Gastrocnemius medialis (tissue), 4 donors: ENCODE data around the gene HAPLN2. TPM values are rescaled to one million over a fixed set of nuclear protein-coding genes. Genes with fewer than 3 reads are reported as not detected.

Experiments used
- ATAC-seq, 2 donors: fragments of 150-250 bp; one replicate each; pipeline ENCODE4 v1.9.1; 2016
- DNase-seq, 2 donors: peaks; one replicate each; pipeline ENCODE4 v3.0.0-alpha.2; 2019
- H3K27ac ChIP-seq, 4 donors: fragments of 200-600 bp; sonication (generic); 1 replicate in 1 of 4; 2 replicates in 3 of 4; pipeline ENCODE4 v1.5.1; 2016 to 2018; ENCODE audit warnings: mild to moderate bottlenecking in 2 of 4, moderate library complexity in 1 of 4
- H3K27me3 ChIP-seq, 3 donors: fragments of 200-600 bp; sonication (generic) in 2 of 3; 1 replicate in 1 of 3; 2 replicates in 2 of 3; pipeline versions ENCODE4 v1.5.1 to v1.6.0; 2016 to 2019; ENCODE audit warnings: mild to moderate bottlenecking in 1 of 3, moderate library complexity in 1 of 3
- H3K36me3 ChIP-seq, 2 donors: fragments of 200-600 bp; sonication (generic) in 1 of 2; one replicate each; pipeline ENCODE4 v1.5.1; 2017 to 2018
- H3K4me1 ChIP-seq, 2 donors: fragments of 200-600 bp; sonication (generic) in 1 of 2; one replicate each; pipeline ENCODE4 v1.5.1; 2016 to 2017; ENCODE audit warnings: mild to moderate bottlenecking in 2 of 2
- H3K4me3 ChIP-seq, 4 donors: fragments of 200-600 bp; sonication (generic) in 3 of 4; 1 replicate in 1 of 4; 2 replicates in 3 of 4; pipeline ENCODE4 v1.5.1; 2016 to 2019; ENCODE audit warnings: mild to moderate bottlenecking in 2 of 4
- H3K9me3 ChIP-seq, 3 donors: fragments of 200-600 bp; sonication (generic) in 2 of 3; 1 replicate in 1 of 3; 2 replicates in 2 of 3; pipeline ENCODE4 v1.5.1; 2016 to 2019
- CTCF ChIP-seq, 5 experiments: fragments of 450-650 bp in 3 of 5; fragments of 200-600 bp in 2 of 5; sonication (generic) in 2 of 5; IDR thresholded peaks in 4 of 5; conservative IDR thresholded peaks in 1 of 5; 1 replicate in 4 of 5; 2 replicates in 1 of 5; pipeline ENCODE4 v1.5.1; 2016 to 2019; ENCODE audit warnings: antibody characterized with exemption in 5 of 5, mild to moderate bottlenecking in 3 of 5, moderate library complexity in 3 of 5
- POLR2A ChIP-seq, 2 donors: fragments of 450-650 bp; IDR thresholded peaks; one replicate each; pipeline ENCODE4 v1.6.1; 2017; ENCODE audit warnings: antibody characterized with exemption in 2 of 2, mild to moderate bottlenecking in 2 of 2, moderate library complexity in 2 of 2
- in situ Hi-C, 4 donors: fragments of 200-750 bp; cut with MboI; loops; one replicate each; pipeline versions ENCODE4 v1.15.0 to v1.8.0; 2017; ENCODE audit warnings: low sequenced_read_pairs in 4 of 4
- intact Hi-C: fragments of 100-400 bp; cut with DNase I; formaldehyde crosslinking; loops from one replicate; pipeline ENCODE4 v1.15.1; 2023; ENCODE audit warnings: low total_unique reads
- total RNA-seq, 4 donors: library from RNA; depleted of rRNA; stranded (reverse); fragments of >200 nt; gene quantifications; one replicate each; pipeline versions ENCODE4 v1.1.0 to v1.2.3, GENCODE V29; 2016

The HAPLN2 gene
- total RNA-seq, 4 donors from 2014 or later, result 0.53 to 6.0 (median 3.0) TPM

GRCh38 chr1:156669794-156670193, 50.6 kb downstream of the HAPLN2 start:
- Histone ChIP-seq H3K27me3 (no peaks in the 10 kb centered on the region), H3K9me3 (no peaks in the 10 kb centered on the region), H3K27ac (peak overlapping the region; percentile 91 to 97 (median 94)), H3K4me3 (no peak overlapping the region), H3K4me1 (peaks cover 72 to 81% of the 10 kb centered on the region in 2 donors), H3K36me3 (no peaks in the 10 kb centered on the region)
- in situ Hi-C loops, result no loop called here
- intact Hi-C loops, result loop anchor here (10.0 kb wide), 2 partner anchors 225 to 545 kb away; partner anchors contain the start of gene PEAR1
- DNase-seq (no peak), ATAC-seq (no peak)
- TF ChIP-seq CTCF (IDR thresholded peaks at IDR 0.05 in 4 of 5, conservative IDR thresholded peaks at IDR 0.05 in 1 of 5), result no peak
- no peak for TF ChIP-seq POLR2A (IDR thresholded peaks at IDR 0.05)

- H3K4me3 ChIP-seq, result no peak overlapping the region
- H3K27ac ChIP-seq, result peak overlapping the region; percentile 91 to 97 (median 94)
- no peak for ATAC-seq
- H3K9me3 ChIP-seq, result no peaks in the 10 kb centered on the region
- no peak for DNase-seq
- H3K4me1 ChIP-seq, result peaks cover 67 to 80% of the 10 kb centered on the region in 2 donors
- in situ Hi-C loops, result no loop called here
- TF ChIP-seq CTCF (IDR thresholded peaks at IDR 0.05 in 4 of 5, conservative IDR thresholded peaks at IDR 0.05 in 1 of 5) (no peak), POLR2A (IDR thresholded peaks at IDR 0.05) (no peak)
- no peaks in the 10 kb centered on the region for H3K36me3 ChIP-seq
- H3K27me3 ChIP-seq, result no peaks in the 10 kb centered on the region
- intact Hi-C loops, result no loop called here
Measured at GRCh38 chr1:156670359-156670758, 51.1 kb downstream of the HAPLN2 start.

GRCh38 chr1:156670791-156671190, 51.6 kb downstream of the HAPLN2 start:
- H3K4me1 ChIP-seq, result peaks cover 65 to 79% of the 10 kb centered on the region in 2 donors
- H3K27me3 ChIP-seq, result no peaks in the 10 kb centered on the region
- H3K27ac ChIP-seq, result peak overlapping the region; percentile 91 to 97 (median 94)
- no peaks in the 10 kb centered on the region for H3K9me3 ChIP-seq
- ATAC-seq (no peak), DNase-seq (no peak)
- no peak for TF ChIP-seq CTCF (IDR thresholded peaks at IDR 0.05 in 4 of 5, conservative IDR thresholded peaks at IDR 0.05 in 1 of 5)
- TF ChIP-seq POLR2A (IDR thresholded peaks at IDR 0.05), result no peak
- in situ Hi-C loops, result no loop called here
- H3K36me3 ChIP-seq, result no peaks in the 10 kb centered on the region
- H3K4me3 ChIP-seq, result no peak overlapping the region
- intact Hi-C loops, result no loop called here

- DNase-seq, result no peak
- in situ Hi-C loops (no loop called here), intact Hi-C loops (no loop called here)
- H3K4me3 ChIP-seq, result no peak overlapping the region
- peak overlapping the region in 2 of 4 donors; percentile 96 to 97 for H3K27ac ChIP-seq
- no peak for TF ChIP-seq POLR2A (IDR thresholded peaks at IDR 0.05)
- no peak for TF ChIP-seq CTCF (IDR thresholded peaks at IDR 0.05 in 4 of 5, conservative IDR thresholded peaks at IDR 0.05 in 1 of 5)
- no peaks in the 10 kb centered on the region for H3K36me3 ChIP-seq
- H3K9me3 ChIP-seq, result no peaks in the 10 kb centered on the region
- ATAC-seq, result no peak
- no peaks in the 10 kb centered on the region for H3K27me3 ChIP-seq
- H3K4me1 ChIP-seq, result peaks cover 59 to 77% of the 10 kb centered on the region in 2 donors
Measured at GRCh38 chr1:156671804-156672203, 52.6 kb downstream of the HAPLN2 start.
